SK-N-SH treated with all-trans-retinoic acid at 6 μM for 48 hours (cell line): Measurements from ENCODE around the gene CDK18.

ENCODE experiments used
- ATAC-seq: fragments of 200-7000 bp; cut with Tn5 transposase; 3 replicates; pipeline ENCODE4 v1.9.1; 2020; ENCODE audit warnings: mild to moderate bottlenecking, moderate library complexity
- ARNTL ChIP-seq: fragments of 450-650 bp; formaldehyde crosslinking; IDR thresholded peaks from 2 replicates; pipeline ENCODE4 v1.5.0; 2020; ENCODE audit warnings: low read depth, mild to moderate bottlenecking, moderate library complexity, borderline replicate concordance
- BACH2 ChIP-seq: fragments of 250-450 bp; sonication (Bioruptor Pico); IDR thresholded peaks from 2 replicates; pipeline ENCODE4 v1.9.0; 2021; ENCODE audit warnings: mild to moderate bottlenecking, borderline replicate concordance
- CREB5 ChIP-seq: fragments of 250-450 bp; sonication (Bioruptor Pico); IDR thresholded peaks from 2 replicates; pipeline ENCODE4 v1.5.1; 2020; ENCODE audit warnings: low read depth, mild to moderate bottlenecking, moderate library complexity
- CSRNP3 ChIP-seq: fragments of 250-450 bp; sonication (Bioruptor Pico); IDR thresholded peaks from 2 replicates; pipeline ENCODE4 v1.5.1; 2021; ENCODE audit warnings: mild to moderate bottlenecking, moderate library complexity
- ESRRG ChIP-seq: fragments of 250-450 bp; sonication (Bioruptor Pico); IDR thresholded peaks from 2 replicates; pipeline ENCODE4 v1.6.1; 2021; ENCODE audit warnings: mild to moderate bottlenecking
- ISL1 ChIP-seq: fragments of 250-450 bp; sonication (Bioruptor Pico); IDR thresholded peaks from 2 replicates; pipeline ENCODE4 v2.1.2; 2022; ENCODE audit warnings: mild to moderate bottlenecking, moderate library complexity
- OSR1 ChIP-seq: fragments of 250-450 bp; sonication (Bioruptor Pico); IDR thresholded peaks from 2 replicates; pipeline ENCODE4 v1.8.0; 2022; ENCODE audit warnings: moderate library complexity, mild to moderate bottlenecking, inconsistent platforms
- POU6F1 ChIP-seq: fragments of 250-450 bp; sonication (Bioruptor Pico); IDR thresholded peaks from 2 replicates; pipeline ENCODE4 v1.8.0; 2021; ENCODE audit warnings: low read depth, mild to moderate bottlenecking, moderate library complexity, borderline replicate concordance
- PPARA ChIP-seq: fragments of 250-450 bp; sonication (Bioruptor Pico); IDR thresholded peaks from 2 replicates; pipeline ENCODE4 v1.5.0; 2020; ENCODE audit warnings: mild to moderate bottlenecking, borderline replicate concordance
- RARB ChIP-seq: fragments of 250-450 bp; sonication (Bioruptor Pico); IDR thresholded peaks from 2 replicates; pipeline ENCODE4 v1.8.0; 2021; ENCODE audit warnings: mild to moderate bottlenecking, moderate library complexity
- TCF4 ChIP-seq: fragments of 250-450 bp; sonication (Bioruptor Pico); IDR thresholded peaks from 2 replicates; pipeline ENCODE4 v1.8.0; 2021; ENCODE audit warnings: mild to moderate bottlenecking, moderate library complexity, borderline replicate concordance
- TOX ChIP-seq: fragments of 250-450 bp; sonication (Bioruptor Pico); IDR thresholded peaks from 2 replicates; pipeline ENCODE4 v1.8.0; 2021; ENCODE audit warnings: mild to moderate bottlenecking, moderate library complexity, borderline replicate concordance
- TSHZ2 ChIP-seq: fragments of 250-450 bp; sonication (Bioruptor Pico); IDR thresholded peaks from 2 replicates; pipeline ENCODE4 v1.5.0; 2020; ENCODE audit warnings: mild to moderate bottlenecking, moderate library complexity
- ZC3H10 ChIP-seq: fragments of 250-450 bp; sonication (Bioruptor Pico); IDR thresholded peaks from 2 replicates; pipeline ENCODE4 v1.5.1; 2021; ENCODE audit warnings: mild to moderate bottlenecking, moderate library complexity
- ZFP3 ChIP-seq: fragments of 250-450 bp; sonication (Bioruptor Pico); IDR thresholded peaks from 2 replicates; pipeline ENCODE4 v1.5.0; 2020; ENCODE audit warnings: mild to moderate bottlenecking, moderate library complexity
- ZFP30 ChIP-seq: fragments of 450-650 bp; formaldehyde crosslinking; IDR thresholded peaks from 2 replicates; pipeline ENCODE4 v1.5.0; 2022; ENCODE audit warnings: mild to moderate bottlenecking, moderate library complexity
- ZNF565 ChIP-seq: fragments of 450-650 bp; formaldehyde crosslinking; conservative IDR thresholded peaks from 2 replicates; pipeline ENCODE4 v1.5.0; 2020; ENCODE audit warnings: low read depth, mild to moderate bottlenecking, moderate library complexity
- ZNF70 ChIP-seq: fragments of 450-650 bp; formaldehyde crosslinking; IDR thresholded peaks from 2 replicates; pipeline ENCODE4 v1.5.0; 2020; ENCODE audit warnings: mild to moderate bottlenecking, moderate library complexity
- ZNF8 ChIP-seq: fragments of 450-650 bp; formaldehyde crosslinking; IDR thresholded peaks from 2 replicates; pipeline ENCODE4 v1.5.0; 2020; ENCODE audit warnings: mild to moderate bottlenecking, moderate library complexity

CDK18 gene

GRCh38 chr1:205532026-205532898, 27.8 kb downstream of the CDK18 start:
- TF ChIP-seq ZNF565 (CRISPR knock-in tag) (no peak), TOX (CRISPR knock-in tag) (no peak), ZC3H10 (CRISPR knock-in tag) (no peak), CSRNP3 (CRISPR knock-in tag) (no peak)
- ATAC-seq = no peak

- ATAC-seq = no peak
- TF ChIP-seq ESRRG = no peak
- TF ChIP-seq TCF4 (CRISPR knock-in tag) = no peak
- TF ChIP-seq ZNF565 (CRISPR knock-in tag) = no peak
- TF ChIP-seq CSRNP3 (CRISPR knock-in tag) = no peak
- TF ChIP-seq RARB (CRISPR knock-in tag) = no peak
- no peak for TF ChIP-seq ZFP3 (CRISPR knock-in tag)
- no peak for TF ChIP-seq ZC3H10 (CRISPR knock-in tag)
- TF ChIP-seq ZNF70 (CRISPR knock-in tag) = no peak
- TF ChIP-seq ZNF8 = no peak
These were observed 28.7 kb downstream of the CDK18 start for GRCh38 chr1:205532996-205533735.

- ATAC-seq = no peak
These were observed 29.4 kb downstream of the CDK18 start for GRCh38 chr1:205533748-205534443.

GRCh38 chr1:205534444-205534985, 30.0 kb downstream of the CDK18 start:
- TF ChIP-seq ISL1 (CRISPR knock-in tag) (no peak), TSHZ2 (CRISPR knock-in tag) (no peak), BACH2 (CRISPR knock-in tag) (no peak), ZFP30 (CRISPR knock-in tag) (no peak), CREB5 (no peak), ZNF70 (CRISPR knock-in tag) (no peak), PPARA (CRISPR knock-in tag) (no peak), ARNTL (CRISPR knock-in tag) (no peak)
- ATAC-seq = no peak

More at GRCh38 chr1:205533748-205534443, 29.4 kb downstream of the CDK18 start:
- TF ChIP-seq OSR1 (CRISPR knock-in tag) (no peak), POU6F1 (CRISPR knock-in tag) (no peak), ZC3H10 (CRISPR knock-in tag) (no peak)
